ENCODE results near the gene SMC3. TPM values are rescaled to one million over a fixed set of nuclear protein-coding genes. Genes with fewer than 3 reads are reported as not detected.

SMC3 gene
- total RNA-seq, 1 experiment from 2014 or later, result 16.5 TPM

DNA sequence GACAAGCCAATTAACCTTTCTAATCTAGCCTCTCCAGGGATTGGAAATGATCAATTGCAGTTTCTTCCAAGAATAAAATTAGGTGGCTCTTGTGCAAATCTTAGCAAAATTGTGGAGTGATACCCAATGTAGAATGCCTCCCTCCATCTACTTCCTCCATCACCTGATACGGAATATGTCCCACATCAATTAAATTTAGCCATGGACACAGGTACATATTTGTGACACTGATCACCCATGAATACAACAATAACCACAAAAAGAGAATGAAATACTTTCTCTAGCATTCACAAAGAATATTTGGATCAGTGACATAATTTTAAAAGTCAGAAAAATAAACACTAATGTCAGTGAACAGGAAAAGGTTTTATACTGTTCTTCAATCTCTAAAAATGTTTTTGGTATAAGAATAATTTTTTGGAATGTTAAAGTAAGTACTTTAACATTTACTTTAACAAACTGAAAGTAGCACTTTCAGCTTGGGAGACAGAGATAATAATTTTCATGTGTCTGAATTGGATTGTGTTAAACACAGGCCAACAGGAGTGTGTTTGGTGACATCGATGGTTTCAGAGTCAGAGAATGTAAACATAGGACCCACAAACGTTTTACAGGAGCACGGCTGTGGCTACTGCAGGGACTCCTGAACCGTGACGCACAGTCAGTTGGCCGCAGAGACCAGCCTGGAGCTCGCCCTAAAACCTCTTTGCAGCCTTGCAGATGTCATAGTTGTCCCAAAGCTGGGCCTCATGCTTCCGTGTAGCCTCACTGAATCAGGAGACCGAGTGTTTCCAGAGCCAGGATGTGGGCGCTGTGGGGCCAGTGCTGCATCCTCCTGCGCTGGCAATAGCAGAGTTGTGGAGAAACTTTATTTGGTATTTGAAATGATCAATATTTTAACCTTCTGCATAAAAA, 83.8 kb downstream of the SMC3 start:
- in situ Hi-C loops (cut with HindIII; ENCODE audit: low pct_unique_long_range_greater_than_20kb, low sequenced_read_pairs), result no loop called here
- DNase-seq (ENCODE audit: low read depth), result peak; percentile 77

DNA sequence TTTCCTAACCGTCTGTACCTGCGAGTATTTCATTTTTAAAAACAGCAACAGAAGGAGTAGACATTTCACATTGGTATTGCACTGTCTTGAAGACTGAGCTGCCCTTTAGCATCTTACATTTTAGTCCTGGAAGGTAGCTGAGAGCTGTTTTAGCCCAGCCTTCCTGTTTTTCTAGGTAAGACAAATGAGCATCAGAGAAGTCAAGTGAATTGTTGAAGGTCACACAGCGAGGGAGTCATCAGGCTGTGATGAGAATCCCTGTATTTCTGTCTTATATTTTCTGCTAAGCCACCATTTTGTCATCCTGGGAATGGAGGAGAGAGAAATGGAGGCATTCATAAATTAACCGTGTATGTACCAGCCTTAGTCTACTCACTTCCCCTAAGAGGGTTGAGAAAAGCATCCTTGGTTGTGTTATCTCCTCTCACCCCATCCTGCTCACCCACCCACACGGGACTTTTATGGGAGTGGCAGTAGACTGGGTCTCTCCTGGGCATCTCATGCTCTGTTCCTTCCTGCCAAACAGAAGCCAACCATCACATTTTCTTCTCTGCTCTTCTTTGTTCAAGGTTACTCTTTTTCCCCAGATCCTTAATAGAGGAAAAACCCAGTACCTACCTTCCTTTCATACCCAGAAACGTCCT, 85.1 kb downstream of the SMC3 start:
- no peak for DNase-seq (ENCODE audit: low read depth)
- in situ Hi-C loops (cut with HindIII; ENCODE audit: low pct_unique_long_range_greater_than_20kb, low sequenced_read_pairs), result no loop called here

Other genes starting within 250 kb of the SMC3 start
- 24.0 and 29.1 TPM in 2 replicates for gene DUSP5, start 69.8 kb upstream of the SMC3 start, total RNA-seq (2014; rRNA removed; shearing (Covaris generic); ENCODE audit: low replicate concordance)
- gene RBM20, start 76.6 kb downstream of the SMC3 start, total RNA-seq (2014; rRNA removed; shearing (Covaris generic); ENCODE audit: low replicate concordance), result 7.2 and 7.7 TPM in 2 replicates

Measured in Caki2 (cell line).